Neural crest cell (in vitro differentiated cells): Measurements from ENCODE around the gene LIG3. TPM values are rescaled to one million over a fixed set of nuclear protein-coding genes. Genes with fewer than 3 reads are reported as not detected.

Experiments
- DNase-seq: peaks from one replicate; pipeline ENCODE4 v3.0.0; 2021; ENCODE audit warnings: low read depth, mixed read lengths, low spot score
- H3K27ac Mint-ChIP-seq: one replicate; pipeline ENCODE4 v1.8.0; 2021; ENCODE audit warnings: mild to moderate bottlenecking, mixed read lengths; ENCODE audit not compliant: unreplicated experiment
- H3K27me3 Mint-ChIP-seq: 2 replicates; pipeline ENCODE4 v1.8.0; 2021; ENCODE audit warnings: low read depth, mild to moderate bottlenecking, mixed read lengths
- H3K36me3 Mint-ChIP-seq: 2 replicates; pipeline ENCODE4 v1.8.0; 2021; ENCODE audit warnings: low read depth, mild to moderate bottlenecking, mixed read lengths
- H3K4me1 Mint-ChIP-seq: 2 replicates; pipeline ENCODE4 v1.8.0; 2021; ENCODE audit warnings: mixed read lengths
- H3K4me3 Mint-ChIP-seq: one replicate; pipeline ENCODE4 v1.8.0; 2021; ENCODE audit warnings: mild to moderate bottlenecking, mixed read lengths
- H3K9me3 Mint-ChIP-seq: 2 replicates; pipeline ENCODE4 v1.8.0; 2021; ENCODE audit warnings: mixed read lengths
- total RNA-seq: library from RNA; stranded (reverse); gene quantifications from 2 replicates; pipeline ENCODE4 v1.2.1, GENCODE V29; 2021
- TF ChIP-seq, protein P1 (sequence below): fragments of 200-600 bp; sonication (generic); conservative IDR thresholded peaks from 2 replicates; pipeline ENCODE4 v1.5.0; 2021; ENCODE audit warnings: antibody characterized with exemption, mild to moderate bottlenecking

Gene LIG3
- total RNA-seq, 1 donor from 2014 or later = 110 TPM

DNA sequence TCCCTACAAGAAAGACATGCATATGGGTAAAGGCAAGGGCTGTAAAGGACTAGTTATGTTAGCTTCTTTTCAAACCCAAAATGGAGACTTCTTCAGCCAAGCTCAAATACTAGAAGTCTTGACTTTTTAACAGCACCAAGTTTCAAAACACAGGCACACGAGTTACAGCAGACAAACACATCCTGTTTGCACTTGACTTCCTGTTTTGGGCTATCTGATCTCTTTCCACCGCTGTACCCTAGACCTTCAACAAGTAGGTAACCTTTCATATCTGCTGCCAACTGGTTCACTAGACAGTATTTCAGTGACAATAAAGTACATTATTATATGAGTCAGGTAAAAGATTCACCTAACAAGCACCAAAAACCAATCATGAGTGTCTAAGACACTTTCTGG is 70.9 kb downstream of the LIG3 start:
- TF ChIP-seq, protein P1, sequence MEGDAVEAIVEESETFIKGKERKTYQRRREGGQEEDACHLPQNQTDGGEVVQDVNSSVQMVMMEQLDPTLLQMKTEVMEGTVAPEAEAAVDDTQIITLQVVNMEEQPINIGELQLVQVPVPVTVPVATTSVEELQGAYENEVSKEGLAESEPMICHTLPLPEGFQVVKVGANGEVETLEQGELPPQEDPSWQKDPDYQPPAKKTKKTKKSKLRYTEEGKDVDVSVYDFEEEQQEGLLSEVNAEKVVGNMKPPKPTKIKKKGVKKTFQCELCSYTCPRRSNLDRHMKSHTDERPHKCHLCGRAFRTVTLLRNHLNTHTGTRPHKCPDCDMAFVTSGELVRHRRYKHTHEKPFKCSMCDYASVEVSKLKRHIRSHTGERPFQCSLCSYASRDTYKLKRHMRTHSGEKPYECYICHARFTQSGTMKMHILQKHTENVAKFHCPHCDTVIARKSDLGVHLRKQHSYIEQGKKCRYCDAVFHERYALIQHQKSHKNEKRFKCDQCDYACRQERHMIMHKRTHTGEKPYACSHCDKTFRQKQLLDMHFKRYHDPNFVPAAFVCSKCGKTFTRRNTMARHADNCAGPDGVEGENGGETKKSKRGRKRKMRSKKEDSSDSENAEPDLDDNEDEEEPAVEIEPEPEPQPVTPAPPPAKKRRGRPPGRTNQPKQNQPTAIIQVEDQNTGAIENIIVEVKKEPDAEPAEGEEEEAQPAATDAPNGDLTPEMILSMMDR = no peak
- Mint-ChIP-seq H3K36me3 (no peaks in the 10 kb centered on the region), H3K4me1 (peaks cover 7% of the 10 kb centered on the region), H3K27me3 (no peaks in the 10 kb centered on the region), H3K4me3 (no peak overlapping the region), H3K27ac (no peak overlapping the region), H3K9me3 (no peaks in the 10 kb centered on the region)
- no peak for DNase-seq

DNA sequence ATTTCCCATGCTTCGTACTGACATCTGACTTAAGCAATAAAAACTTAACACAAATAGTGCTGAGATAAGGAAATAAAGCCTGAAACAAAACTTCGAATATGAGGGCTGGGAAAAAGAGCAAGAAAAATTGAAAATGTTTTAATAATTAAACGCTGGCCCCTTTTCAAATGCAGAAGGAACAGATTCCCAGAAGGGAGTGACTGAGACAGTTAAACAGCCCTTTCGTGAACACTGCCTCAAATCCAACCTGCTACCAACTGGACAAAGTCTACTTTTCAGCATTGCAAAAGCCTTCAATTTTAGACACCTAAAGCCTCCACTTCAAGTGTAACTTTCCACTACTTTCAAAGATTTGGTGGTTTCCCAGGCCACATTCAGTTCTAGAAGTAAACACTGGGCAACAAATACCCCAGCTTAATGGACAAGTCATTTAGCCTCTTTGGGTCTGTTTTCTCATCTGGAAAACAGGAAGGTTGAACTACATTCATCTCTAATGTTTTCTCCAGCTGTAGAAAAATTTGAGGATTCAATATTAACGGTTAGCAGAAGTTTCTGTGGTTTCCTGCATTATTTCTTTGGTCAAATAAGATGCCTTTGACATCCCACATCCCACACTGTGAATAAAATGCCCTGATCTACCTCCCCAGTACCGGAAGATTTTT is 71.4 kb downstream of the LIG3 start:
- no peak overlapping the region for H3K27ac Mint-ChIP-seq
- no peaks in the 10 kb centered on the region for H3K9me3 Mint-ChIP-seq

DNA sequence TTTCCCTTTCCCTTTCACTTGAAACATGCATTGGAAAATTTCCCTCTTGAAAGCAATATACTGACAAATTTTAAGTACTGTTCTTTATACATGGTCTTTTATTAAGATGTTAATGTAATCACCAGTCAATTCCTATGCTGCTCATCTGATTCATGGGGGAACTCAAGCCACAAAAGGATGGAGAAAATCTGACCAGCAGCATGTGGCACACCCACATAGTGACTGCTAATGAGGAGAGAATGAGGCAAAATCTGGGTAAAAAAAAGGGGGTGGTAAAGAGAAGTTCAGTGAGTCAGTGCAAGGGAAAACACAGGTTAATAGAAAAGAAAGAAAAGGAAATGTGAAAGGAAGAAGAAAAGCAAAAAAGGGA is 71.9 kb downstream of the LIG3 start:
- no peaks in the 10 kb centered on the region for H3K36me3 Mint-ChIP-seq
- TF ChIP-seq, protein P1 = no peak
- no peak overlapping the region for H3K27ac Mint-ChIP-seq
- H3K9me3 Mint-ChIP-seq = no peaks in the 10 kb centered on the region
- H3K4me1 Mint-ChIP-seq = peaks cover 7% of the 10 kb centered on the region
- H3K27me3 Mint-ChIP-seq = no peaks in the 10 kb centered on the region
- DNase-seq = no peak
- H3K4me3 Mint-ChIP-seq = no peak overlapping the region

More for the DNA sequence above, 71.4 kb downstream of the LIG3 start:
- no peak for DNase-seq
- Mint-ChIP-seq H3K27me3 (no peaks in the 10 kb centered on the region), H3K4me1 (peaks cover 7% of the 10 kb centered on the region), H3K36me3 (no peaks in the 10 kb centered on the region), H3K4me3 (no peak overlapping the region)
- TF ChIP-seq, protein P1 = no peak

DNA sequence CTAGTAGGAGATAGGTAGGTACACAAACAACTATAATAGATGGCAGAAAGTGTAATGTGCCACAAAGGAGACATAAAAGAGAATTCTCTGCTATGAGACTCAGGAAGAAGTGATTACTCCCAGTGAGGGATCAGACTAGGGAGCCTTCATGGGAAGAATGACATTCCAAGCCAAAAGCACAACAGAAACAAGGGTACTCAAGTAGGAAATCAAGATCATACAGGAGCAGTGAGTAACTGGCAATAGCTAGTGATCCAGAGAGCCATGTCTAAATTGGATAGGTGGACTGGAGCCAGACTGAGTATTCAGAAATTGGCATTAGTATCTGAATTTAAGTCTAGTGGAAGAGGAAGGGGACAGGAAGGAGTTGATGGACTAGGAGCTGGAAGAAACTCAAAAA is 72.5 kb downstream of the LIG3 start:
- DNase-seq = no peak
- Mint-ChIP-seq H3K27ac (no peak overlapping the region), H3K27me3 (no peaks in the 10 kb centered on the region), H3K4me1 (peaks cover 7% of the 10 kb centered on the region), H3K4me3 (no peak overlapping the region), H3K36me3 (no peaks in the 10 kb centered on the region), H3K9me3 (no peaks in the 10 kb centered on the region)
- TF ChIP-seq, protein P1 = no peak

DNA sequence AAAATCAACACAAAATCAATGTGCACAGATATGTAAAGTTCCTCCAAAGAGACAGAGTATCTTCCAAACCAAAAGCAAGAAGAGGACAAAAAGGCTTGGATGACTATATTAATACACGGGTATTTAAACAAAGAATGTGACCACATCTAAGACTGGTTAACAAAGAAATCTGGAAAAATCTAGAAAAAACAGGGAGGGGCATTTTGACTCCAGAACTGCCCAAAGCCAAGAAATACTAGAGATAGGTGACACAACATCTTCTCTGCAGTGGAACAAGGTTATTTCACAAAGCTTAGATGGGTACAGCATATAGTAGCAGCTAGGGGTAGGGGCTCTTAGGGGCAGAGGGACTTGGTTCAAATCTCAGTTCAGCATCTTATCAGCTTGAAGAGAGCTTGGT is 72.9 kb downstream of the LIG3 start:
- Mint-ChIP-seq H3K4me1 (peaks cover 7% of the 10 kb centered on the region), H3K36me3 (no peaks in the 10 kb centered on the region), H3K4me3 (no peak overlapping the region), H3K27me3 (no peaks in the 10 kb centered on the region), H3K9me3 (no peaks in the 10 kb centered on the region), H3K27ac (no peak overlapping the region)
- TF ChIP-seq, protein P1 = no peak
- no peak for DNase-seq

DNA sequence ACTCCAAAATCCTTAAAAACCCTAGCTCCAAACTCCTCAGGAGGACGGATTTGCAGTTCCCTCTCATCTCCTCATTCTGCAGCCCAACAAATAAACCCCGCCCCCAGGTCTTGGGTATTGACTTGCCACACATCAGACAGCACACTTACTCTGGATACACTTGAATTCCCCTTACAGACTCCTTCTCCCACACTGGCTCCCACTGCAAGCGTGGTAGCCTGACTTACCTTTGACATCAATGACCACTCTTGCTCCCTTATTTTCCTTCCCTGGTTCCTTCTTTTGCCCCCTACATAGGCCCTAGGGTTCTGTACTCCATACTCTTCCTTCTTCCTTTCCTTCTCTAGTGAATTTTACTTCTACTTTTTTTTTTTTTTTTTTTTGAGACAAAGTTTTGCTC is 75.7 kb downstream of the LIG3 start:
- H3K36me3 Mint-ChIP-seq = peaks cover 3% of the 10 kb centered on the region
- H3K27ac Mint-ChIP-seq = no peak overlapping the region
- H3K4me1 Mint-ChIP-seq = peaks cover 7% of the 10 kb centered on the region
- no peaks in the 10 kb centered on the region for H3K9me3 Mint-ChIP-seq
- no peak overlapping the region for H3K4me3 Mint-ChIP-seq
- no peak for DNase-seq
- no peaks in the 10 kb centered on the region for H3K27me3 Mint-ChIP-seq
- TF ChIP-seq, protein P1 = no peak
